GM12892 (cell line): Measurements from ENCODE around the gene TPBGL.

Experiments
- POLR2A ChIP-seq: IDR thresholded peaks from 2 replicates; pipeline ENCODE4 v1.6.1; 2011; ENCODE audit warnings: low read depth, low read length, control low read depth
- POLR2AphosphoS5 ChIP-seq: IDR thresholded peaks from 2 replicates; pipeline ENCODE4 v1.6.1; 2011; ENCODE audit warnings: low read depth, low read length, control low read depth
- TAF1 ChIP-seq: IDR thresholded peaks from 2 replicates; pipeline ENCODE4 v1.6.1; 2011; ENCODE audit warnings: low read depth, mild to moderate bottlenecking, control low read depth, low read length, borderline replicate concordance

DNA sequence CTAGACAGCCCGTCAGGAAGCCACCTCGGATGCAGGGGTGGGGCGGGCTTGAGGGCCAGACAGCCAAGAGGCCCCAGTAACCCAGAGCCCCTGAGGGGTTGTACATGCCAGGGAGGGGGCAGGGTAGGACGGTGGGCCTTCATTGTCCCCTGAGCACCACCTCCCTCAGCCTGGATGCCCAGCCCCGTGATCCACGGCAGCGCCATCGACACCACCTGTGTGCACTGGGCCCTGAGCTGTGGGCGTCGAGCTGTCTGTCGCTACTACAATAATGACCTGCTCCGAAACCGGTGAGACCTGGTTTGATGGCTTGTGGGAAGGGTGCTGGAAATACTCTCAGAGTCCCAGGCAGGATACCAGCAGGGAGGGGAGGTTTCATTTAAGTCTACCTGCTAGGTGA, 37.4 kb upstream of the TPBGL start:
- TF ChIP-seq POLR2A (no peak), POLR2AphosphoS5 (no peak), TAF1 (no peak)
